AG04450 (cell line): ENCODE measurements around the gene SLC17A4. TPM values are rescaled to one million over a fixed set of nuclear protein-coding genes. Genes with fewer than 3 reads are reported as not detected.

Experiments used
- CTCF ChIA-PET: fragments of 300-600, 350-600 bp; formaldehyde crosslinking; extraction: SDS; loops from one replicate; lab custom pipeline; 2022; ENCODE audit warnings: antibody characterized with exemption, inconsistent platforms; lab: Charles Lee
- POLR2A ChIA-PET: fragments of 350-600 bp; formaldehyde crosslinking; extraction: SDS; loops from one replicate; lab custom pipeline; 2021; ENCODE audit warnings: antibody characterized with exemption, inconsistent platforms; lab: Yijun Ruan, JAX
- DNase-seq: peaks from one replicate; pipeline ENCODE4 v3.0.0-alpha.2; 2011; ENCODE audit warnings: low read depth, low spot score
- H3K27ac ChIP-seq: one replicate; pipeline ENCODE4 v1.5.1; 2012; ENCODE audit warnings: low read depth, low read length, control low read depth
- H3K27me3 ChIP-seq: one replicate; pipeline ENCODE4 v1.6.0; 2012; ENCODE audit warnings: low read length; ENCODE audit not compliant: control insufficient read depth, insufficient read depth
- H3K4me3 ChIP-seq: 2 replicates; pipeline ENCODE4 v1.5.1; 2011; ENCODE audit warnings: mild to moderate bottlenecking, low read depth, low read length, control low read depth
- H3K9me3 ChIP-seq: 2 replicates; pipeline ENCODE4 v1.5.1; 2012; ENCODE audit warnings: low read length; ENCODE audit not compliant: control insufficient read depth, insufficient read depth
- polyA plus RNA-seq: library from polyadenylated mRNA; depleted of rRNA; stranded (reverse); fragments of >200 nt; gene quantifications from 2 replicates; pipeline ENCODE4 v1.2.3, GENCODE V29; 2011
- TF ChIP-seq, protein P1 (sequence below): IDR thresholded peaks from 2 replicates; pipeline ENCODE4 v1.5.1; 2011; ENCODE audit warnings: low read depth, low read length, control low read depth, inconsistent platforms

SLC17A4 gene
- polyA plus RNA-seq, 1 experiment, result not detected

DNA sequence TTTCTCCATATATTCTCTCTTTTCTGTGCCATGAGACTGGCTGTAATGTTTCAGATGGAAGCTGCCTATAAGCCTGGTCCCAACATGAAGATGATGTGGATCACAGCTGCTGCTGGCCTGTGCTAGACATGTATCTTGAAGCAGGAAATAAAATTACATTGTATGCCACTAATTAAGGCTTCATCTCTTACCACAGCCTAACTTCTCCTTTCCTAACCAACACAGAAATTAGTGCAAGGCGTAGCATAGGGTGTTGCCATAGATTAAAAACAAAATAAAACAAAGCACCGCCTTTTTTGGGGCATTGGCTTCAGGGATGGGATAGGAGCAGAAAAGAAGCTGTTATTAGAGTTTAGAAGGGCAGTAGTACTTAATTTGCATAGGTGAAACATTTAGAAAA, 4.7 kb upstream of the SLC17A4 start:
- no peak for DNase-seq
- CTCF ChIA-PET, result interaction anchor here (0.5 kb wide), 1 partner anchor 471 kb away, joined by 8 read pairs; the partner anchor contains the start of gene CARMIL1
- Histone ChIP-seq H3K27me3 (no peaks in the 10 kb centered on the region), H3K27ac (no peak overlapping the region), H3K9me3 (no peaks in the 10 kb centered on the region), H3K4me3 (no peak overlapping the region)
- TF ChIP-seq, protein P1, sequence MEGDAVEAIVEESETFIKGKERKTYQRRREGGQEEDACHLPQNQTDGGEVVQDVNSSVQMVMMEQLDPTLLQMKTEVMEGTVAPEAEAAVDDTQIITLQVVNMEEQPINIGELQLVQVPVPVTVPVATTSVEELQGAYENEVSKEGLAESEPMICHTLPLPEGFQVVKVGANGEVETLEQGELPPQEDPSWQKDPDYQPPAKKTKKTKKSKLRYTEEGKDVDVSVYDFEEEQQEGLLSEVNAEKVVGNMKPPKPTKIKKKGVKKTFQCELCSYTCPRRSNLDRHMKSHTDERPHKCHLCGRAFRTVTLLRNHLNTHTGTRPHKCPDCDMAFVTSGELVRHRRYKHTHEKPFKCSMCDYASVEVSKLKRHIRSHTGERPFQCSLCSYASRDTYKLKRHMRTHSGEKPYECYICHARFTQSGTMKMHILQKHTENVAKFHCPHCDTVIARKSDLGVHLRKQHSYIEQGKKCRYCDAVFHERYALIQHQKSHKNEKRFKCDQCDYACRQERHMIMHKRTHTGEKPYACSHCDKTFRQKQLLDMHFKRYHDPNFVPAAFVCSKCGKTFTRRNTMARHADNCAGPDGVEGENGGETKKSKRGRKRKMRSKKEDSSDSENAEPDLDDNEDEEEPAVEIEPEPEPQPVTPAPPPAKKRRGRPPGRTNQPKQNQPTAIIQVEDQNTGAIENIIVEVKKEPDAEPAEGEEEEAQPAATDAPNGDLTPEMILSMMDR, result no peak
- POLR2A ChIA-PET, result no interaction called here

DNA sequence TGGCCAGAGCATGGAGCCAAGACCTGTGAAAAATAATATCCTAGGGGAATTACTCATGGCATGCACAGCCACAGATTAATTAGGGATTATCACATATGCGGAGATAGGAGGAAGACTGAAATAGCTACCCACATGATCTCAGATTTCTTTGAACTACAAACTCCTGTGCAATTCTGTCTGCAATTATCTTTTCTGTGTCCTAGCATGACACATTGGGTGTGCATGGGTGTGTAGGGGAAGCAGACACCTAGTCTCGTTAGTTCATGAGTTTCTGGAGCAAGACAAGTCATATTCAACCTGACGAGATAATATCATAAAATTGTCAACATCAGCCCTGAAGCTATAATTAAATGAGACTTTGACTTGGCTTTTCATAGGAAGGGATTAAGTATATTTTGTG, 3.6 kb upstream of the SLC17A4 start:
- TF ChIP-seq, protein P1, result no peak
- Histone ChIP-seq H3K27ac (no peak overlapping the region), H3K27me3 (no peaks in the 10 kb centered on the region), H3K4me3 (no peak overlapping the region), H3K9me3 (no peaks in the 10 kb centered on the region)
- no peak for DNase-seq
- CTCF ChIA-PET, result no interaction called here
- POLR2A ChIA-PET, result no interaction called here

DNA sequence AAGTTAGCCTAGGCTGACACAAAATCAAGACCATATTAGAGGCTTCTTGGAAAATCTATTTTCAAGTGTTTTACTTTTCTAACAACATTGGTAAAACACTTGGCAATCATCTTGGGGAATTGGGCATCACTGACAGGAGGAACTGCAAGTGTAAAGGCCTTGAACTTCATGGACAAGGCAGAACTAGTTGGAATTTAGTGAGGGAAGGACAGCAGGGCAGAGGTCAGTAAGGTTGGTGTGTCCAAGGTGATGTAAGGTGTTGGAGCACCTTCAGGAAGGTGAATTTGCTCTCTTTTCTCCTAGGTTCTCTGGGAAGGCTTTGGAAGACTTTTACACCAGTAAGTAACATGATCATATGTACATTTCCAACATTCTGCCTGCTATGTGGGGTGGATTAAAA, 1.5 kb upstream of the SLC17A4 start:
- no peaks in the 10 kb centered on the region for H3K27me3 ChIP-seq
- no peak overlapping the region for H3K4me3 ChIP-seq
- DNase-seq, result no peak
- TF ChIP-seq, protein P1, result no peak
- no peaks in the 10 kb centered on the region for H3K9me3 ChIP-seq
- POLR2A ChIA-PET, result no interaction called here
- no peak overlapping the region for H3K27ac ChIP-seq
- CTCF ChIA-PET, result interaction anchor here (0.6 to 1.0 kb wide), 2 partner anchors 250 to 683 kb away, joined by 3 read pairs; no protein-coding TSS in a partner anchor

DNA sequence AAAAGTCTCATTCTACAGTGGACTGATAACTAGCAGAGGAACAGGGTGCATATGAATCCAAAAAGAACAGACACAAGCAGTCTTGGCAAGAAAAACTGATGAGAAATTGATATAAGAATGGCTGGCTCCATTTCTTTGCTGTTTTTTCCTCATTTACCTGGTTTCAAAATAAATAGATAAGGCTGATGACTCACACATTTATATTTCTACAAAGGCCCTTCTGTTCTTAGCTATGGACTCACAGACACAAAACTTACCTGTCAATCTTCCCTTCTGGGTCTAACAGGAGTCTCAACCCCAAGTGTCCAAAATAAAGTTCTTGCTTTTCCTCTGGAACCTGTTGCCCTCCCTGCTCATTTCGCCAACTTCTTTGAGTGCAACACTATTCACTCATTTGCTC, 941 bp downstream of the SLC17A4 start:
- no peak for DNase-seq
- Histone ChIP-seq H3K27me3 (no peaks in the 10 kb centered on the region), H3K4me3 (no peak overlapping the region), H3K9me3 (no peaks in the 10 kb centered on the region), H3K27ac (no peak overlapping the region)
- POLR2A ChIA-PET, result no interaction called here
- CTCF ChIA-PET, result interaction anchor here (0.6 kb wide), 1 partner anchor 209 kb away, joined by 4 read pairs; no protein-coding TSS in a partner anchor
- TF ChIP-seq, protein P1, result no peak

DNA sequence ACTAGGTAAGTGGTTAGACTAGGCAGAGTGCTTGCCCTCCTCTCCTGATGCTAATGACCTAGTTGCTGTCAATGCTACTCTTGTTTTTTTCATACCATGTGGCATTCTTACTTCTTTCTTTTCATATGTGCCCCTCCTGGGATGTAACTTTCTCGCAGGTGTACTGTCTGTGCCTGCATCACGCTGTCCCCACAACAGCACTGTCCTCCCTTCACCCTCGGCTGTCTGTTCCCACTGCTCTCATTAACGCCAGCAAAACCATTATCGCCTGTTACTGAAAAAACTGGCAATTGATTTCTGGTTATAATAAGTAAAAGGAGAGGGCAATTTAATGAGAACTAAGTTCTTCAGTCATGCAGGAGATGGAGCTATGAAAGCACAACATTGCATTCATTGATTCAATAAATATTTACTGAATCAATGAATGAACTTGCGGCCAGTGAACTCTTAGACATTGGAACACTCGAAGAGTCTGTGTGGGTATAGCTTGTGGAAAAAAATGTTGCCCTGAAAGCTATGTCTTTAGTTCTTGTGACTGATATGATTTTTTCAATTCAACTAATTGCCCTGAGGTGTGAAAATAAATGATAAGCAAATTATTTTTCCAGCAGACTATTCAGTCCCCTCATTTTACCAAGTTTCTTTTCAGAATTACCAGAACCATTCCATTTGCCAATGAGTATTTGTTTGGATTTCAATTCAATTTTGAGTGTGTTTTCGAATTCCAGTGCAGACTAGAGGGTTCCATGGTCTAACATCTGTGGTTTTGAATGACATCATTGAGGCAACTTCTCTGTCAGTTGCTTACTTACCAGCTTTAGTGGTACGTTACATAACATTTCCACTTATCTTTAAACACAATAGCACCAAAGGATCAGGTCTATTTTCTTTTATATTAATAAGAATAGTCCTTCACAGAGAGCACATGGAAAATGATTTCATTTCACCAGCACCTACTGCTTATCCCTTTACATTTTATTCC, 2.1 kb downstream of the SLC17A4 start:
- Histone ChIP-seq H3K4me3 (no peak overlapping the region), H3K9me3 (no peaks in the 10 kb centered on the region), H3K27ac (no peak overlapping the region), H3K27me3 (no peaks in the 10 kb centered on the region)
- TF ChIP-seq, protein P1, result no peak
- ChIA-PET CTCF (no interaction called here), POLR2A (no interaction called here)
- no peak for DNase-seq
